ENCODE measurements around the gene NDUFV3. TPM values are rescaled to one million over a fixed set of nuclear protein-coding genes. Genes with fewer than 3 reads are reported as not detected.

Gene NDUFV3
- total and polyA plus RNA-seq, 2 of the 13 experiments (the other 11 are each of a cell fraction or from before 2014, with no cell fraction given) = 14.2 to 29.6 TPM

- Histone ChIP-seq H3K27ac (ENCODE audit: extremely low read length, insufficient read depth, low read length) (no peak overlapping the region), H3K4me1 (ENCODE audit: insufficient read depth, low read length) (no peaks in the 10 kb centered on the region), H3K4me3 (replicated peaks in 1 of 3; ENCODE audit: insufficient read depth in 1 of 3, low read depth in 2 of 3, low read length in 3 of 3) (no peak overlapping the region), H2AFZ (ENCODE audit: low read length) (no peak overlapping the region), H3K9ac (ENCODE audit: insufficient read depth, low read depth, low read length) (no peak overlapping the region), H3K9me3 (ENCODE audit: low read length) (no peaks in the 10 kb centered on the region), H4K20me1 (ENCODE audit: insufficient read depth, low read length) (no peaks in the 10 kb centered on the region; the same call in 1 of the 2 replicates), H3K36me3 (replicated peaks in 1 of 2; ENCODE audit: control insufficient read depth in 1 of 2, insufficient read depth in 2 of 2, low read length in 2 of 2) (peaks cover 32 to 75% of the 10 kb centered on the region in 2 experiments), H3K4me2 (ENCODE audit: low read depth, low read length) (no peak overlapping the region), H3K79me2 (ENCODE audit: insufficient read depth, low read length) (peaks cover 6% of the 10 kb centered on the region), H3K27me3 (ENCODE audit: control insufficient read depth in 1 of 2, insufficient read depth in 2 of 2, low read length in 2 of 2) (no peaks in the 10 kb centered on the region)
- CTCF ChIA-PET (ENCODE audit: low intra/inter-chr PET ratio, low total read pairs) = no interaction called here
- in situ Hi-C loops (cut with HindIII; ENCODE audit: extremely low pct_ligation_motif_present, low pct_unique_long_range_greater_than_20kb) = no loop called here
- BruUV-seq (replicated peaks) = no TSS peak
- ATAC-seq = no peak
- POLR2A ChIA-PET = no interaction called here
- intact Hi-C loops (cut with micrococcal nuclease; ENCODE audit: unreplicated experiment) = no loop called here
- no peak for DNase-seq (ENCODE audit: low spot score)
- WGBS (ENCODE audit: low lambda C conversion rate) = 91% methylated on average over 14 of the region's 22 CpGs
- TF ChIP-seq ZBTB10 (CRISPR knock-in tag; IDR thresholded peaks at IDR 0.05; ENCODE audit: borderline replicate concordance) = no peak
- TF ChIP-seq KLF9 (CRISPR knock-in tag; IDR thresholded peaks at IDR 0.05; ENCODE audit: low read depth) = no peak
- no peak for TF ChIP-seq NPAS2 (CRISPR knock-in tag; IDR thresholded peaks at IDR 0.05; ENCODE audit: borderline replicate concordance)
- no peak for TF ChIP-seq ZUFSP (CRISPR knock-in tag; IDR thresholded peaks at IDR 0.05; ENCODE audit: borderline replicate concordance)
- no peak for TF ChIP-seq GMEB1 (CRISPR knock-in tag; IDR thresholded peaks at IDR 0.05; ENCODE audit: borderline replicate concordance)
- no peak for TF ChIP-seq ZBTB25 (CRISPR knock-in tag; IDR thresholded peaks at IDR 0.05)
- TF ChIP-seq CERS6 (CRISPR knock-in tag; IDR thresholded peaks at IDR 0.05) = no peak
- no peak for TF ChIP-seq HOXA5 (CRISPR knock-in tag; IDR thresholded peaks at IDR 0.05)
- no peak for TF ChIP-seq PATZ1 (CRISPR knock-in tag; IDR thresholded peaks at IDR 0.05)
- FAIRE-seq = no peak
These were observed 48.5 kb upstream of the NDUFV3 start for GRCh38 chr21:42844411-42845113.
